ENCODE measurements around the gene FCHO2. TPM values are rescaled to one million over a fixed set of nuclear protein-coding genes. Genes with fewer than 3 reads are reported as not detected.
"Not testable (repeated sequence)": the region's sequence is repeated elsewhere in the genome, so short reads cannot be mapped to it uniquely, and the experiment has no call there.

FCHO2 gene
- total RNA-seq, 2 donors from 2014 or later, result 3.4 to 7.1 TPM

DNA sequence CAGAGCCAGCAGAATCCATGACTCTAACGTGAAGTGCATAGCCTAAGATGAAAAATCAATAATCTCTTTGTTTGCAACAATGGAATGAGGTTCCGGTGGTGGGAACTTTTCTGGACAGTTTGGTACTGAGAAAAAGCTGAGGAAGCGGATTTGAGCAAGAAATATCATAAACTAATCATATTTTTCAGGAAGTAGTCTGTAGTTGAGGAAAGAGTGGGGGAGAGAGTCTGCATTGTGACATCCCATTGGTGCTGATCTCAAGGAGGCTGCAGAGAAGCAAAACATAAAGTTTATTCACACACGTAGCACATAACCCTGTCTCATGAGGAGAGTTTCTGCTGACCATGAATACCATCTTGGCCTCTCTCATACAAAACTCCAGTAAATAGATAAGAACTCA lies 15.8 kb upstream of the FCHO2 start:
- no peak overlapping the region for H3K27ac Mint-ChIP-seq
- no peak overlapping the region for H3K4me3 Mint-ChIP-seq
- no peak for DNase-seq (ENCODE audit: low spot score)
- H3K9me3 Mint-ChIP-seq, result no peaks in the 10 kb centered on the region
- H3K27me3 Mint-ChIP-seq, result peaks cover 28 to 40% of the 10 kb centered on the region in 2 donors
- H3K4me1 Mint-ChIP-seq (ENCODE audit: low read depth in 2 of 2), result peaks cover 0 to 4% of the 10 kb centered on the region in 2 donors
- no peaks in the 10 kb centered on the region for H3K36me3 Mint-ChIP-seq
- no peak for ATAC-seq

GRCh38 chr5:72943307-72943706 lies 12.5 kb upstream of the FCHO2 start:
- Mint-ChIP-seq H3K27ac (no peak overlapping the region), H3K4me3 (no peak overlapping the region), H3K4me1 (ENCODE audit: low read depth in 2 of 2) (peaks cover 0 to 3% of the 10 kb centered on the region in 2 donors), H3K9me3 (no peaks in the 10 kb centered on the region), H3K36me3 (no peaks in the 10 kb centered on the region), H3K27me3 (peaks cover 25 to 46% of the 10 kb centered on the region in 2 donors)
- DNase-seq (ENCODE audit: low spot score), result no peak
- ATAC-seq, result no peak

DNA sequence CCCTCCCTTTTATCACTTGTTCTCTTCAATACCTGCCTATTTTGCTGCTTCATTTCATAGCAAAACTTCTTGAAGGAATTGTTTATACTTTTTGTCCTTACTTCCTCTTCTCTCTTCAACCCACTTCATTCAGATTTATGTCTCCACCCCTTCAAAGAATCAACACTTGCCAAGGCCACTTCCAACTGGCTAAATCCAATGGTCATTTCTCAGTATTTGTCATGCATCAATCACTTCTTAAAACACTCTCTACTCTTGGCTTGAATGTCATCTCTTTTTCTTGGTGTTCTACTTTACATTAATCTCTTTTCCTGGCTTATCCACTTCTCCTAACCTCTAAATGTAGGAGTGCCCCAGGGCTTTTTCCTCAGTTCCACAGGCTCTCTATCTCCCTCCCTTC lies 8.3 kb upstream of the FCHO2 start:
- no peaks in the 10 kb centered on the region for H3K9me3 Mint-ChIP-seq
- H3K36me3 Mint-ChIP-seq, result no peaks in the 10 kb centered on the region
- no peak overlapping the region for H3K27ac Mint-ChIP-seq
- no peak overlapping the region for H3K4me3 Mint-ChIP-seq
- ATAC-seq (no peak), DNase-seq (ENCODE audit: low spot score) (no peak)
- H3K27me3 Mint-ChIP-seq, result peaks cover 21 to 38% of the 10 kb centered on the region in 2 donors
- H3K4me1 Mint-ChIP-seq (ENCODE audit: low read depth in 2 of 2), result no peaks in the 10 kb centered on the region

DNA sequence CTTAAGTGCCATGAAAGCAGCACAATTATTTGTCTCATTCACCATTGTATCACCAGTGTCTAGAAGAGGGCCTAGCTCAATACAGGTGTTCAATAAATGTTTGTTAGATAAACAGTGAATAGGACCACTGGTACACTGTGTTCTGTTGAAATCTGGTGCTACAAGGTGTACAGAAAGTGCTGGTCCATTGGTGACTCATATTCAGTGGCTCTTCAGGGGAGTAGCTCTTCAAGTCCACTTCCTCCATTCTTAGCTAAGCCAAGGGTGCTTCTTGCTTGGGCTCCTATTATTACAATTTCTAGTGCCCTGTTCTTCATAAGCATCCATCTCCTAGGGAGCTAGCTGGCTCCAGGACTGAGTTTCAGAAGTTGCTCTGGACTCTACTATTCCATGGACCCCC lies 6.4 kb upstream of the FCHO2 start:
- Mint-ChIP-seq H3K4me1 (ENCODE audit: low read depth in 2 of 2) (no peaks in the 10 kb centered on the region), H3K27me3 (peaks cover 21 to 38% of the 10 kb centered on the region in 2 donors), H3K27ac (no peak overlapping the region), H3K9me3 (no peaks in the 10 kb centered on the region), H3K36me3 (no peaks in the 10 kb centered on the region), H3K4me3 (no peak overlapping the region)
- no peak for ATAC-seq
- DNase-seq (ENCODE audit: low spot score), result no peak

- Mint-ChIP-seq H3K36me3 (no peaks in the 10 kb centered on the region), H3K4me1 (ENCODE audit: low read depth in 2 of 2) (peaks cover 7 to 10% of the 10 kb centered on the region in 2 donors), H3K27ac (no peak overlapping the region), H3K27me3 (peaks cover 14 to 26% of the 10 kb centered on the region in 2 donors), H3K9me3 (no peaks in the 10 kb centered on the region), H3K4me3 (no peak overlapping the region)
- ATAC-seq (no peak), DNase-seq (ENCODE audit: low spot score) (no peak)
Observed at GRCh38 chr5:72951671-72952468, 4.0 kb upstream of the FCHO2 start.

- Mint-ChIP-seq H3K27ac (peak overlapping the region in 1 of 2 donors; percentile 23), H3K27me3 (peaks cover under 1 to 8% of the 10 kb centered on the region in 2 donors), H3K4me3 (peak overlapping the region; percentile 4), H3K36me3 (no peaks in the 10 kb centered on the region), H3K4me1 (ENCODE audit: low read depth in 2 of 2) (peaks cover 12 to 16% of the 10 kb centered on the region in 2 donors), H3K9me3 (no peaks in the 10 kb centered on the region)
- ATAC-seq (no peak), DNase-seq (ENCODE audit: low spot score) (no peak)
Observed at GRCh38 chr5:72954389-72954788, 1.5 kb upstream of the FCHO2 start.

- ATAC-seq (peak; percentile 45 to 54), DNase-seq (ENCODE audit: low spot score) (no peak)
- H3K9me3 Mint-ChIP-seq, result no peaks in the 10 kb centered on the region
- H3K27me3 Mint-ChIP-seq, result peaks cover 0 to 6% of the 10 kb centered on the region in 2 donors
- H3K36me3 Mint-ChIP-seq, result no peaks in the 10 kb centered on the region
- H3K4me1 Mint-ChIP-seq (ENCODE audit: low read depth in 2 of 2), result peaks cover 12 to 16% of the 10 kb centered on the region in 2 donors
- H3K4me3 Mint-ChIP-seq, result peak overlapping the region; percentile 91
- H3K27ac Mint-ChIP-seq, result peak overlapping the region; percentile 83 to 92
Observed at GRCh38 chr5:72955143-72955767, 586 bp upstream of the FCHO2 start.

DNA sequence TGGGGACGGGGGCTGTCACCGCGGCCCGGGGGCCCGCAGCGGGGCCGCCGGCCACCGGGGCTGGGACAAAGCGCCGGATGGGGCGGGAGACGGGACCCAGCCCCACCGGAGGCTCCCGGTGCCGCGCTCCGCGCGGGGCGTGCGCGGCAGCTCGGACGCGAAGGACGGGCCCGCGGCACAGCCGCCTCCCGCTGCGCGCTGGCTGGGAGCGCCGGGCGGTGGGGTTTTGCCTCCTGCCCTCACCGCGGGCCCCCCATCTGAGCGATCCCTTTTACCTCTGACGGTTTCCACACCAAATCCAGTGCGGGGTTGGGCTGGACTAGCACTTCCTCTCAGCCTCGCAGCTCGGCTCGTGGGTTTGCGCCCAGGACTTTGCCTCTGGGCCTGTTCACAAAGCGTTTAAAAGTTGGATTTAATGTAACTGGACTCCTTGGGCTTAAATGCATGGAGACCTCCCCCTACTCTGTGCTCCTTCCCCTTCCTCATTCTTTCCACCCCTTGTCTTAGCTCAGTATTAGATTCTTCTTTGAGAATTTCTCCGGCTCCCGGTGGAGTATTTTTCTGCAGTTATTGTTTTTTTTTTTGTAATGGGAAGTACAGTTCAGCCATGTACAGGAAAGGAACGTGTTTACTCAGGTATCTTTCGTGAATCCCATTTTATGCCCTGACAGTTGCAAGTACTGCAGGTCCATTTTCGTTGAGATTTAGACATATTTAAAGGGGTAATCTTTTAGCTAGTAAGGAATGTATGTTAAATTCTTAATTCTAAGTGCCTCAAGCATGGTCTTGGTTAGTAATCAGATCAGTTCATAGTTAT lies 691 bp downstream of the FCHO2 start:
- ATAC-seq (peak; percentile 74 to 75), DNase-seq (ENCODE audit: low spot score) (peak; percentile 65)
- Mint-ChIP-seq H3K27me3 (peaks cover 0 to 6% of the 10 kb centered on the region in 2 donors), H3K4me3 (peak overlapping the region; percentile 96), H3K9me3 (no peaks in the 10 kb centered on the region), H3K36me3 (no peaks in the 10 kb centered on the region), H3K4me1 (ENCODE audit: low read depth in 2 of 2) (peaks cover 12 to 16% of the 10 kb centered on the region in 2 donors), H3K27ac (peak overlapping the region; percentile 70 to 75)

DNA sequence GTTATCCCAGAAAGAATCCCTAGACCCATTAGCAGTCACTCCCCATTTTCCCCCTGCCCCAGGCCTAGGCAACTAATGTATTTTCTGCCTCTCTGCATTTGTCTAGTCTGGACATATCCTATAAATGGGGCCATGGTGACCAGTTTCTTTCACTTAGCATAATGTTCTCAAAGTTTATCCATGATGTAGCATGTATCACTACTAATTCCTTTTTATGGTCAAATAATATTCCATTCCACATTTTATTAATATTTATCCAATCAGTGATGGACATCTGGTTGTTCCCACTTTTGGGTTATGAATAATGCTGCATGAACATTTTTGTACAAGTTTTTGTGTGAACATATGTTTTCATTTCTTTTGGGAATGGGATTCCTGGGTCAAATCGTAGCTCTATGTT lies 1.5 kb downstream of the FCHO2 start:
- H3K27ac Mint-ChIP-seq, result no peak overlapping the region
- peaks cover 12 to 16% of the 10 kb centered on the region in 2 donors for H3K4me1 Mint-ChIP-seq (ENCODE audit: low read depth in 2 of 2)
- H3K9me3 Mint-ChIP-seq, result no peaks in the 10 kb centered on the region
- DNase-seq (ENCODE audit: low spot score) (no peak), ATAC-seq (no peak)
- H3K4me3 Mint-ChIP-seq, result peak overlapping the region; percentile 96
- H3K36me3 Mint-ChIP-seq, result no peaks in the 10 kb centered on the region
- H3K27me3 Mint-ChIP-seq, result peaks cover 0 to 6% of the 10 kb centered on the region in 2 donors

DNA sequence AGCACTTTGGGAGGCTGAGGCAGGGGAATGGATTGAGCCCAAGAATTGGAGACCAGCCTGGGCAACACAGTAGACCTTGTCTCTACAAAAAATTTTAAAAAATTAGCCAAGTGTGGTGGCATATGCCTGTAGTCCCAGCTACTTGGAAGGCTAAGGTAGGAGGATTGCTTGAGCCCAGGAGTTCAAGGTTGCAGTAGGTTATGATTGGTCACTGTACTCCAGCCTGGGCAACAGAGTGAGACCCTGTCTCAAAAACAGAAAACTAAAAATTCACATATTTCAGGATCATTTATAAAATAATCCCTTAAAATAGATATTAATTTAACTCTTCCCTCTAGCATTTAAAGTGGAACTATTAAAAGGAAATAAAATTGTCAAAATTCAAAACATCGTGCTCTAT lies 3.4 kb downstream of the FCHO2 start:
- H3K4me3 Mint-ChIP-seq, result no peak overlapping the region
- H3K27me3 Mint-ChIP-seq, result peaks cover 0 to 6% of the 10 kb centered on the region in 2 donors
- H3K4me1 Mint-ChIP-seq (ENCODE audit: low read depth in 2 of 2), result peaks cover 12 to 16% of the 10 kb centered on the region in 2 donors
- no peaks in the 10 kb centered on the region for H3K36me3 Mint-ChIP-seq
- no peaks in the 10 kb centered on the region for H3K9me3 Mint-ChIP-seq
- ATAC-seq (no peak), DNase-seq (ENCODE audit: low spot score) (no peak)
- no peak overlapping the region for H3K27ac Mint-ChIP-seq

DNA sequence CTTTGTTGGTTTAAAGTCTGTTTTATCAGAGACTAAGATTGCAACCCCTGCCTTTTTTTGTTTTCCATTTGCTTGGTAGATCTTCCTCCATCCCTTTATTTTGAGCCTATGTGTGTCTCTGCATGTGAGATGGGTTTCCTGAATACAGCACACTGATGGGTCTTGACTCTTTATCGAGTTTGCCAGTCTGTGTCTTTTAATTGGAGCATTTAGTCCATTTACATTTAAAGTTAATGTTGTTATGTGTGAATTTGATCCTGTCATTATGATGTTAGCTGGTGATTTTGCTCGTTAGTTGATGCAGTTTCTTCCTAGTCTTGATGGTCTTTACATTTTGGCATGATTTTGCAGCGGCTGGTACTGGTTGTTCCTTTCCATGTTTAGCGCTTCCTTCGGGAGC lies 18.6 kb downstream of the FCHO2 start:
- not testable (repeated sequence) for ATAC-seq; H3K36me3 Mint-ChIP-seq; H3K9me3 Mint-ChIP-seq; DNase-seq (ENCODE audit: low spot score); H3K27ac Mint-ChIP-seq; H3K4me3 Mint-ChIP-seq; H3K27me3 Mint-ChIP-seq
- H3K4me1 Mint-ChIP-seq (ENCODE audit: low read depth in 2 of 2), result peaks cover 8 to 12% of the 10 kb centered on the region in 2 donors

DNA sequence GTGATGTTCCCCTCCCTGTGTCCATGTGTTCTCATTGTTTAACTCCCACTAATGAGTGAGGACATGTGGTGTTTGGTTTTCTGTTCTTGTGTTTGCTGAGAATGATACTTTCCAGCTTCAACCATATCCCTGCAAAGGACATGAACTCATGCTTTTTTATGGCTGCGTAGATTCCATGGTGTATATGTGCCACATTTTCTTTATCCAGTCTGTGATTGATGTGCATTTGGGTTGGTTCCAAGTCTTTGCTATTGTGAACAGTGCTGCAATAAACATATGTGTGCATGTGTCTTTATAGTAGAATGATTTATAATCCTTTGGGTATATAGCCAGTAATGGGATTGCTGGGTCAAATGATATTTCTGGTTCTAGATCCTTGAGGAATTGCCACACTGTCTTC lies 21.0 kb downstream of the FCHO2 start:
- ATAC-seq; H3K36me3 Mint-ChIP-seq; H3K9me3 Mint-ChIP-seq; H3K27me3 Mint-ChIP-seq; H3K27ac Mint-ChIP-seq; H3K4me3 Mint-ChIP-seq; DNase-seq (ENCODE audit: low spot score): not testable (repeated sequence)
- peaks cover 8 to 12% of the 10 kb centered on the region in 2 donors for H3K4me1 Mint-ChIP-seq (ENCODE audit: low read depth in 2 of 2)

- no peak overlapping the region for H3K4me3 Mint-ChIP-seq
- no peak for ATAC-seq
- DNase-seq (ENCODE audit: low spot score), result no peak
- no peaks in the 10 kb centered on the region for H3K36me3 Mint-ChIP-seq
- no peak overlapping the region for H3K27ac Mint-ChIP-seq
- peaks cover 0 to 5% of the 10 kb centered on the region in 2 donors for H3K4me1 Mint-ChIP-seq (ENCODE audit: low read depth in 2 of 2)
- no peaks in the 10 kb centered on the region for H3K9me3 Mint-ChIP-seq
- no peaks in the 10 kb centered on the region for H3K27me3 Mint-ChIP-seq
Observed at GRCh38 chr5:72985719-72986118, 29.9 kb downstream of the FCHO2 start.
